NCI-H82 treated with DMSO at 0.1 percent for 48 hours (cell line): ENCODE data around the gene NPW.
"Not testable (repeated sequence)": the region's sequence is repeated elsewhere in the genome, so short reads cannot be mapped to it uniquely, and the experiment has no call there.

Experiments
- DNase-seq: peaks from one replicate; lab custom pipeline; 2025; ENCODE audit not compliant: unreplicated experiment; lab: John Stamatoyannopoulos, UW

Gene NPW

GRCh38 chr16:2019921-2020831 lies 591 bp downstream of the NPW start:
- DNase-seq = no peak

GRCh38 chr16:2022723-2023091 lies 3.1 kb downstream of the NPW start:
- DNase-seq = no peak

- peak; percentile 80 for DNase-seq
Measured at GRCh38 chr16:2023092-2024031, 3.8 kb downstream of the NPW start.

GRCh38 chr16:2024032-2024420 lies 4.4 kb downstream of the NPW start:
- no peak for DNase-seq

GRCh38 chr16:2025251-2025650 lies 5.7 kb downstream of the NPW start:
- DNase-seq = no peak

GRCh38 chr16:2025878-2026460 lies 6.4 kb downstream of the NPW start:
- DNase-seq = no peak

- DNase-seq = no peak
Measured at GRCh38 chr16:2026461-2027023, 7.0 kb downstream of the NPW start, which contains the start of gene NHERF2. TSS of gene NHERF2 (plus strand) at chr16:2026902. CDS start at chr16:2027006, 104 bp downstream.

GRCh38 chr16:2027024-2028010 lies 7.7 kb downstream of the NPW start:
- no peak for DNase-seq

GRCh38 chr16:2028146-2028545 lies 8.6 kb downstream of the NPW start:
- no peak for DNase-seq

- no peak for DNase-seq
Measured at GRCh38 chr16:2028620-2029220, 9.1 kb downstream of the NPW start.

GRCh38 chr16:2029350-2029749 lies 9.8 kb downstream of the NPW start:
- DNase-seq = no peak

GRCh38 chr16:2030036-2030435 lies 10.5 kb downstream of the NPW start:
- DNase-seq = no peak

- no peak for DNase-seq
Measured at GRCh38 chr16:2031081-2031577, 11.5 kb downstream of the NPW start.

GRCh38 chr16:2032285-2033056 lies 12.9 kb downstream of the NPW start:
- DNase-seq = no peak

GRCh38 chr16:2033057-2033908 lies 13.7 kb downstream of the NPW start:
- no peak for DNase-seq

- DNase-seq = not testable (repeated sequence)
Measured at GRCh38 chr16:2033909-2034695, 14.5 kb downstream of the NPW start.
